ENCODE measurements around the gene CR2.

DNA sequence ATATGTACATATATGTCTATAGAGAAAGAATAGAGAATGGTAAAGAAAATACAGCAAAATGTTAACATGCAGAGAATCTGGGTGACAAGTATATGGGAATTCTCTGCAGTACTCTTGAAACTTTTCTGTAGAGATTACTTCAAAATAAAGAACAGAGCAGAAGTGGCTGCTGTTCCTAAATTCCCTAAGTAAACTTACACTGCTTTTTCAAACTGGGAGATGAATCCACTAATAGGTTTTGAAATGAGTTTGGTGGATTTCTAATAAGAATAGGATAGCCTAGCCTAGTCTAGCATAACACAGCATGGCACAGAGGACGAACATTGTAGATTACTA, 450 bp upstream of the CR2 start:
- TF ChIP-seq, protein P1, sequence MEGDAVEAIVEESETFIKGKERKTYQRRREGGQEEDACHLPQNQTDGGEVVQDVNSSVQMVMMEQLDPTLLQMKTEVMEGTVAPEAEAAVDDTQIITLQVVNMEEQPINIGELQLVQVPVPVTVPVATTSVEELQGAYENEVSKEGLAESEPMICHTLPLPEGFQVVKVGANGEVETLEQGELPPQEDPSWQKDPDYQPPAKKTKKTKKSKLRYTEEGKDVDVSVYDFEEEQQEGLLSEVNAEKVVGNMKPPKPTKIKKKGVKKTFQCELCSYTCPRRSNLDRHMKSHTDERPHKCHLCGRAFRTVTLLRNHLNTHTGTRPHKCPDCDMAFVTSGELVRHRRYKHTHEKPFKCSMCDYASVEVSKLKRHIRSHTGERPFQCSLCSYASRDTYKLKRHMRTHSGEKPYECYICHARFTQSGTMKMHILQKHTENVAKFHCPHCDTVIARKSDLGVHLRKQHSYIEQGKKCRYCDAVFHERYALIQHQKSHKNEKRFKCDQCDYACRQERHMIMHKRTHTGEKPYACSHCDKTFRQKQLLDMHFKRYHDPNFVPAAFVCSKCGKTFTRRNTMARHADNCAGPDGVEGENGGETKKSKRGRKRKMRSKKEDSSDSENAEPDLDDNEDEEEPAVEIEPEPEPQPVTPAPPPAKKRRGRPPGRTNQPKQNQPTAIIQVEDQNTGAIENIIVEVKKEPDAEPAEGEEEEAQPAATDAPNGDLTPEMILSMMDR (IDR thresholded peaks at IDR 0.05 in 4 of 5, conservative IDR thresholded peaks at IDR 0.05 in 1 of 5) = no peak
- TF ChIP-seq POLR2A (IDR thresholded peaks at IDR 0.05) = no peak
